Activated T-helper 1 cell treated with anti-CD3 and anti-CD28 coated beads, Interleukin-12 subunit alpha, Interleukin-12 subunit beta, Interleukin-2, Interleukin-4 antibody, amounts not matched to agents 30 ng/mL and 10 ng/mL and 1 ng/mL, durations not matched to agents 14 hours and 24 hours and 36 hours (primary cell): ENCODE measurements around the gene NTRK2. TPM values are rescaled to one million over a fixed set of nuclear protein-coding genes. Genes with fewer than 3 reads are reported as not detected.

Source experiments
- DNase-seq: peaks from one replicate; pipeline ENCODE4 v3.0.0; 2021; ENCODE audit warnings: low spot score
- H3K27ac Mint-ChIP-seq: one replicate; pipeline ENCODE4 v1.8.0; 2021; ENCODE audit warnings: mild to moderate bottlenecking, mixed read lengths
- H3K27me3 Mint-ChIP-seq: one replicate; pipeline ENCODE4 v1.8.0; 2022; ENCODE audit warnings: mild to moderate bottlenecking, moderate library complexity, mixed read lengths; ENCODE audit not compliant: insufficient read depth
- H3K36me3 Mint-ChIP-seq: one replicate; pipeline ENCODE4 v1.8.0; 2021; ENCODE audit warnings: low read depth, mixed read lengths
- H3K4me1 Mint-ChIP-seq: one replicate; pipeline ENCODE4 v1.8.0; 2021; ENCODE audit warnings: low read depth, mixed read lengths
- H3K4me3 Mint-ChIP-seq: one replicate; pipeline ENCODE4 v1.8.0; 2021; ENCODE audit warnings: mild to moderate bottlenecking, moderate library complexity, mixed read lengths
- H3K9me3 Mint-ChIP-seq: one replicate; pipeline ENCODE4 v1.8.0; 2021; ENCODE audit warnings: mixed read lengths
- intact Hi-C: fragments of 100-400 bp; cut with micrococcal nuclease; formaldehyde crosslinking; loops from one replicate; pipeline ENCODE4 v1.15.1; 2024
- total RNA-seq: library from RNA; stranded (reverse); gene quantifications from 2 replicates; pipeline ENCODE4 v1.2.3, GENCODE V29; 2022

The NTRK2 gene
- total RNA-seq, 1 donor from 2014 or later, result 2.9 TPM

- H3K27ac Mint-ChIP-seq, result no peak overlapping the region
- intact Hi-C loops, result no loop called here
Measured at GRCh38 chr9:84959339-84959738, 289.8 kb downstream of the NTRK2 start.

GRCh38 chr9:84966876-84967830 lies 297.6 kb downstream of the NTRK2 start:
- no peak overlapping the region for H3K27ac Mint-ChIP-seq
- intact Hi-C loops, result no loop called here
- H3K4me1 Mint-ChIP-seq, result no peaks in the 10 kb centered on the region
- H3K36me3 Mint-ChIP-seq, result no peaks in the 10 kb centered on the region
- H3K4me3 Mint-ChIP-seq, result no peak overlapping the region
- DNase-seq, result no peak
- no peaks in the 10 kb centered on the region for H3K9me3 Mint-ChIP-seq
- H3K27me3 Mint-ChIP-seq, result peaks cover 2% of the 10 kb centered on the region

More at GRCh38 chr9:84959339-84959738, 289.8 kb downstream of the NTRK2 start:
- no peaks in the 10 kb centered on the region for H3K36me3 Mint-ChIP-seq
- H3K4me1 Mint-ChIP-seq, result peaks cover under 1% of the 10 kb centered on the region
- H3K4me3 Mint-ChIP-seq, result no peak overlapping the region
- H3K9me3 Mint-ChIP-seq, result no peaks in the 10 kb centered on the region
- no peak for DNase-seq
- H3K27me3 Mint-ChIP-seq, result no peaks in the 10 kb centered on the region

DNA sequence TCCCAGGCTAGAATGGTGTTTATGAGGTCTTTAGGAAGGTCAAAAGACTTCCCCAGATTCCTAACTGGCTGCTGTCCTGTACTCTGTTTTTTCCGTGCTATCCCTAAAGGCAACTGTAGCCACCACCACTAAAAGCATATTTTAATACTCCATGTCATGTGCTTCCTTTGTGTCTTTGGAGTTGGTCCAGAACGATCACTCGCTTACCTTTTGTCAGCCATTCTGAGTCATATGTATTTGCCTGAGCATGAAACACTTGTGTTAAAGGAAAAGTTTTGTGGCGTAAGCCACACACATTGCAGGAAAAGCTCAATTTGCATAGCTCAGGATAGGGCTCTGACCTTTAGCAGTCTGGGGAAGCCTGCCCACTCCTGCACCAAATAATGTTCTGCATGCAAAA lies 299.6 kb downstream of the NTRK2 start:
- Mint-ChIP-seq H3K4me3 (no peak overlapping the region), H3K9me3 (no peaks in the 10 kb centered on the region), H3K4me1 (no peaks in the 10 kb centered on the region), H3K27ac (no peak overlapping the region), H3K27me3 (peaks cover 5% of the 10 kb centered on the region), H3K36me3 (no peaks in the 10 kb centered on the region)
- no peak for DNase-seq
- intact Hi-C loops, result no loop called here

GRCh38 chr9:84969736-84970135 lies 300.2 kb downstream of the NTRK2 start:
- intact Hi-C loops, result no loop called here

GRCh38 chr9:84970432-84970831 lies 300.9 kb downstream of the NTRK2 start:
- Mint-ChIP-seq H3K27ac (no peak overlapping the region), H3K36me3 (no peaks in the 10 kb centered on the region), H3K4me3 (no peak overlapping the region), H3K9me3 (no peaks in the 10 kb centered on the region), H3K4me1 (no peaks in the 10 kb centered on the region), H3K27me3 (peaks cover 5% of the 10 kb centered on the region)
- no peak for DNase-seq
- intact Hi-C loops, result no loop called here

More at GRCh38 chr9:84969736-84970135, 300.2 kb downstream of the NTRK2 start:
- Mint-ChIP-seq H3K36me3 (no peaks in the 10 kb centered on the region), H3K27ac (no peak overlapping the region), H3K9me3 (no peaks in the 10 kb centered on the region), H3K4me3 (no peak overlapping the region), H3K4me1 (no peaks in the 10 kb centered on the region), H3K27me3 (peaks cover 5% of the 10 kb centered on the region)
- DNase-seq, result no peak

DNA sequence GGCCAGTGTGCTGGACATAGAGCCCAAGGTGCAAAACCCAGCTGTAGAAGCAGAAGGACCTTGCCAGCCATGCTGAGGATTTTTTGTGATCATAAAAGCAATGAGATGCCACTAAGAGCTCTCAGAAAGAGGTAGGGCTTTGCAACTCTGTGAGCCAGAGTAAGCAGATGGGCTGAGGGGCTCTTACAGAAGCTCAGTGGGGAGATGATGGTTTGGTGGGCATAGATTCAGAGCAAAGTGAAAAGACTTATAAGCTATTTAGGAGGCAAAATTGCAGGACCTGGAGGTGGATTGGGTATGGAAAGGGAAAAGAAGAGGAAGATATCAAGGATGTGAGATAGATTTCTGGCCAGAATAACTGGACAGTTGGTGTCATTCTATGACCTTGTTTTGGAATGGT lies 302.0 kb downstream of the NTRK2 start:
- Mint-ChIP-seq H3K27me3 (peaks cover 5% of the 10 kb centered on the region), H3K4me1 (no peaks in the 10 kb centered on the region), H3K4me3 (no peak overlapping the region), H3K9me3 (no peaks in the 10 kb centered on the region), H3K36me3 (no peaks in the 10 kb centered on the region), H3K27ac (no peak overlapping the region)
- intact Hi-C loops, result no loop called here
- no peak for DNase-seq

- no peaks in the 10 kb centered on the region for H3K4me1 Mint-ChIP-seq
- peaks cover 5% of the 10 kb centered on the region for H3K27me3 Mint-ChIP-seq
- DNase-seq, result no peak
- H3K4me3 Mint-ChIP-seq, result no peak overlapping the region
- H3K27ac Mint-ChIP-seq, result no peak overlapping the region
- H3K9me3 Mint-ChIP-seq, result no peaks in the 10 kb centered on the region
- intact Hi-C loops, result no loop called here
- no peaks in the 10 kb centered on the region for H3K36me3 Mint-ChIP-seq
Measured at GRCh38 chr9:84974258-84974657, 304.7 kb downstream of the NTRK2 start.

DNA sequence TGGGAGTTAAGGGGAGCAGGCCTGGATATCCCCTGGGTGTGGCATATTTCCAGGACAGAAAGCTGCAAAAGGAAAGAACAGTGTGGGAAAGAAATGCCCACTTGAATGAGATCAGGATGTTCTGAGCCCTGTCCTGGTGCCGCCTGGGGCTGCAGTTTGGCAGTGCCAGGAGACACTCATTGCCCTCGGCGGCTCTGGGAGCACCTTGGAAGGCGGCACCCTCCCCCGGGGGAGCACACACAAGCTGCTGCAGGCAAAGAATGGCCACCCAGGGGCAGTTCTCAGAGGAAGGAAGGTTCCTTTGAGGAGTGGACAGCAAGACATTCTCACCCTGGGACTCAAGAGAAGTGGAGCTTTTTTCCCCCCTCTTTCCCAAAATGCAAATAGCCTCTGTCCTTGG lies 305.3 kb downstream of the NTRK2 start:
- no peaks in the 10 kb centered on the region for H3K9me3 Mint-ChIP-seq
- H3K4me1 Mint-ChIP-seq, result no peaks in the 10 kb centered on the region
- DNase-seq, result no peak
- peaks cover 5% of the 10 kb centered on the region for H3K27me3 Mint-ChIP-seq
- no peak overlapping the region for H3K4me3 Mint-ChIP-seq
- intact Hi-C loops, result no loop called here
- no peak overlapping the region for H3K27ac Mint-ChIP-seq
- H3K36me3 Mint-ChIP-seq, result no peaks in the 10 kb centered on the region

DNA sequence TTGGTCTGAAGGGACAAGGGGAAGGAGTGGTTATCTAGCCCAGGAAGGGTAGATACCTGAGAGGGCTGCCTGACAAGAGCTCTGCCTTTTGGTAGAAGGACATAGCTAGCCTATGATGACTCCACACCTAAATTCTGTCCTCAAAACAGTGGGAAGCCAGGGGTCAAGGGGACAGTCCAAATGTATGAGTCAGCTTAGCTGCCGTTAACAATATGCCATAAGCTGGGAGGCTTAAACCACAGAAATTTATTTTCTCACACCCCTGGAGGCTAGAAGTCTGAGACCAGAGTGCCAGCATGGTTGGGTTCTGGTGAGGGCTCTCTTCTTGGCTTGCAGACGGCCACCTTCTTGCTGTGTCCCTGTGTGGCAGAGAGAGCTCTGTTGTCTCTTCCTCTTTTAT lies 306.4 kb downstream of the NTRK2 start:
- Mint-ChIP-seq H3K36me3 (no peaks in the 10 kb centered on the region), H3K27me3 (peaks cover 5% of the 10 kb centered on the region), H3K4me3 (no peak overlapping the region), H3K9me3 (no peaks in the 10 kb centered on the region), H3K4me1 (no peaks in the 10 kb centered on the region), H3K27ac (no peak overlapping the region)
- DNase-seq, result no peak
- intact Hi-C loops, result no loop called here

DNA sequence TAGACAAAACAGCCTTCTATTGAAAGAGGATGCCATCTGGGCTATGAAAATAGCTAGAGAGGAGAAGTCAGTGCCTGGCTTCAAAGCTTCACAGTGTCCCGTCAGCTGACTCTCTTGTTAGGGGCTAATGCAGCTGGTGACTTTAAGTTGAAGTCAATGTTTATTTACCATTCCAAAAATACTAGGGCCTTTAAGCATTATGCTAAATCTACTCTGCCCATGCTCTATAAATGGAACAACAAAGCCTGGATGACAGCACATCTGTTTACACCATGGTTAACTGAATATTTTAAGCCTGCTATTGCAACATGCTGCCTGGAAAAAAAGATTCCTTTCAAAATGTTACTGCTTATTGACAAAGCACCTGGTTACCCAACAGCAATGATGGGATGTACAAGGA lies 309.1 kb downstream of the NTRK2 start:
- intact Hi-C loops, result no loop called here
- H3K27ac Mint-ChIP-seq, result no peak overlapping the region
- no peak for DNase-seq
- no peaks in the 10 kb centered on the region for H3K4me1 Mint-ChIP-seq
- H3K9me3 Mint-ChIP-seq, result no peaks in the 10 kb centered on the region
- no peak overlapping the region for H3K4me3 Mint-ChIP-seq
- H3K36me3 Mint-ChIP-seq, result no peaks in the 10 kb centered on the region
- no peaks in the 10 kb centered on the region for H3K27me3 Mint-ChIP-seq

- no peaks in the 10 kb centered on the region for H3K36me3 Mint-ChIP-seq
- DNase-seq, result no peak
- H3K4me1 Mint-ChIP-seq, result no peaks in the 10 kb centered on the region
- H3K27ac Mint-ChIP-seq, result no peak overlapping the region
- intact Hi-C loops, result no loop called here
- no peaks in the 10 kb centered on the region for H3K9me3 Mint-ChIP-seq
- H3K27me3 Mint-ChIP-seq, result peaks cover 2% of the 10 kb centered on the region
- no peak overlapping the region for H3K4me3 Mint-ChIP-seq
Measured at GRCh38 chr9:84983749-84984148, 314.2 kb downstream of the NTRK2 start.

DNA sequence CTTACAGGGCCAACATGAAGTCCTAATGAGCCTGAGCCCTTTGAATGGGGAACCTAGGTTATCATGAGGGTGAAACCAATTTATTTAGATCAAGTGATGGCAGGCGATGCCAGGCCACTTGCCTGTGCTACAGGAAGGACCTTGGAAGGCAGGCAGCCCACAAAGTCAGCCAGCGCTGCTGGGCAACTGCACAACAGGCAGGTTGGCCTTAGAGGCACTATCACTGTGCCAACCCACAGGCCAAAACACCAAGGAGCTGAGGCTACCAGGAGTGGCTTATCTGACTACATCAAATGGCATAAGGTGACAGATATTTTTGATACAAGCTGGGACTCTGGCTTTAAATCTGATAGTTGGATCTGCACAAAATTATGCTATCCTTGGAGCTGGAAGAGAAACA lies 319.1 kb downstream of the NTRK2 start:
- Mint-ChIP-seq H3K36me3 (no peaks in the 10 kb centered on the region), H3K4me1 (no peaks in the 10 kb centered on the region), H3K4me3 (no peak overlapping the region), H3K9me3 (no peaks in the 10 kb centered on the region), H3K27ac (no peak overlapping the region), H3K27me3 (peaks cover 2% of the 10 kb centered on the region)
- intact Hi-C loops, result no loop called here
- no peak for DNase-seq

- H3K4me1 Mint-ChIP-seq, result no peaks in the 10 kb centered on the region
- intact Hi-C loops, result no loop called here
- H3K27me3 Mint-ChIP-seq, result peaks cover 2% of the 10 kb centered on the region
- DNase-seq, result no peak
- no peak overlapping the region for H3K27ac Mint-ChIP-seq
- H3K9me3 Mint-ChIP-seq, result no peaks in the 10 kb centered on the region
- H3K4me3 Mint-ChIP-seq, result no peak overlapping the region
- H3K36me3 Mint-ChIP-seq, result no peaks in the 10 kb centered on the region
Measured at GRCh38 chr9:84990416-84990815, 320.9 kb downstream of the NTRK2 start.
